Posterior vena cava (tissue), 2 donors: Measurements from ENCODE around the gene PCBP1. TPM values are rescaled to one million over a fixed set of nuclear protein-coding genes. Genes with fewer than 3 reads are reported as not detected.

Experiments used
- DNase-seq: peaks from one replicate; pipeline ENCODE4 v3.0.0-alpha.2; 2020; ENCODE audit warnings: low spot score
- intact Hi-C, 2 donors: fragments of 100-400 bp; cut with DNase I; formaldehyde crosslinking; loops; one replicate each; pipeline versions ENCODE4 v1.14.1 to v1.14.2; 2022 to 2023
- total RNA-seq, 2 donors: library from RNA; stranded (reverse); fragmentation: NEBNext Ultra II Directional; extraction: Animal tissue kit (Norgen Biotek cat#: 25700); gene quantifications; one replicate each; pipeline ENCODE4 v1.2.1, GENCODE V29; 2021
- donor health status: DM: yes; HTN: yes; CAD: no.
- donor health status: DM: yes; HTN: yes; CAD: no.

Gene PCBP1
- total RNA-seq, 2 donors from 2014 or later: 238 to 269 TPM

DNA sequence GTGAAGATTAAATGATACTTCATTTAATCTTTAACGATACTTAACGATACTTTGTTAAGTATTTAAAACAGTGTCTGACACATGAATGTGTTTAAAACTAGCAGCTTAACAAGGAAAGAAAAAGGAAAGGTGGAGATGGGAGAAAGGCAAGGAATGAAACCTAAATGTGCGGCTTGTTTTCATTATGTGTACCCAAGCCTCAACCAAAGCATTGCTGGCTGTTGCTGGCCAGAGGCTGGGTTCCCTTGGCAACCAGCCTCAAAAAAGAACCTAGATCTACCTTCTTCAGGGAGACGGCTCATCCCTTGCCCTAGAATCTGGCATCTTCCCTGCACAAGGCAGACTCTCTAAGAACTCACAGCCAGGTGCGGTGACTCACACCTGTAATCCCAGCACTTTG, 13.8 kb upstream of the PCBP1 start:
- intact Hi-C loops: no loop called here
- no peak for DNase-seq

DNA sequence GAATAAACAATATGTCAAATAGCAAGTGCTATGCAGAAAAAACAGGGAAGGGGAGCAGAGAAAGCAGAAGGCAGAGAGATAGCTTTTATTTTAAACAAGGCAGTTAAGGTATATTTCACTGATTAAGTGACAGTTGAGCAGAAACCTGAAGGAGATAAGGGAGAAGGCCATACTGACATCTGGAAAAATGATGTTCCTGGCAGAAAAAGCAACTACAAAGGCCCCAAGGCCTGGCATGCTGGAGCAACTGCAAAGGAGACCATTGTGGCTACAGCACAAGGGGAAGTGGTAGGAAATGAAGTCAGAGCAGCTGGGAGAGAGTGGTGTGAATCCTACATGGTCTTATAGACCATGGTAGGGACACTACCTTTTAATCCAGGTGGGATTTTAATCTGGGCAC, 8.9 kb upstream of the PCBP1 start:
- DNase-seq: no peak
- intact Hi-C loops: no loop called here

DNA sequence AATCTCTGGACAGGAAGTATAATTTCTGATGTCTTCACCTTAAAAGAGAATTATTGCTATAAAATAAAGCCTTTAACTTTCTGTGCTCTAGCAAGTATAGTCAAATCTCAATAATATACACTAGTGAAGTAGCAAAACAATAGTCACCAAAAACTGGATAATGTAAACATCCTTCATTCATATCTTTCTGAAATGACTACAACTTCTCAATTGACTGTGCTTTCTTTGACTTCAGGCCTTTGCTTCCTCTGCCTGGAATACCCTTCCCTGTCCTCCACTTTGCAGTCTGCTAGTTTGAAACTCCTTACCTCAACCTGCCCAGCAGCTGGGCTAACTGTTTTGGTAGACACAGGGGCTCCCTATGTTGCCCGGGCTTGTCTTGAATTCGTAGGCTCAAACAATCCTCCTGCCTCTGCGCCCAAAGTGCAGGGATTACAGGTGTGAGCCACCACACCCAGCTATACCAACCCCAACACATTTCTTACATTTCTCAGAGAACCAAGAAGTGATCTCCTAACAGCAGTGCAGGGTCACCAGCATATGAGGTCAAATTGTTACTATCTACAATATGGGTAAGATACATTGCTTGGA, 6.6 kb upstream of the PCBP1 start:
- DNase-seq: no peak
- intact Hi-C loops: loop anchor here in 1 of 2 donors (10.0 kb wide), 1 partner anchor 166 kb away; the partner anchor contains the start of gene MXD1

DNA sequence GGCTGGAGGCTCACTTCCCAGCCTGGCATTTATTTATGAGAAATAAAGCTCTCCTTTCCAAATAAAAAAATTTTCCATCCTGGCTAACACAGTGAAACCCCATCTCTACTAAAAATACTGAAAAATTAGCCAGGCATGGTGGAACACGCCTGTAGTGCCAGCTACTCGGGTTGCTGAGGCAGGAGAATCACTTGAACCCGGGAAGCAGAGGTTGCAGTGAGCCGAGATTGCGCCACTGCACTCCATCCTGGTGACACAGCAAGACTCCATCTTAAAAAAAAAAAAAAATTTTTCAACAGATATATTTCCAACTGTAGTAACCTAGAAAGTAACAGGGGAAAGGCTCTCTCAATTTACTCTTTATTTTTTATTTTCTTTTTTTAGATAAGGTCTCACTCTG, 6.1 kb upstream of the PCBP1 start:
- intact Hi-C loops: loop anchor here in 1 of 2 donors (10.0 kb wide), 1 partner anchor 166 kb away; the partner anchor contains the start of gene MXD1
- DNase-seq: no peak

DNA sequence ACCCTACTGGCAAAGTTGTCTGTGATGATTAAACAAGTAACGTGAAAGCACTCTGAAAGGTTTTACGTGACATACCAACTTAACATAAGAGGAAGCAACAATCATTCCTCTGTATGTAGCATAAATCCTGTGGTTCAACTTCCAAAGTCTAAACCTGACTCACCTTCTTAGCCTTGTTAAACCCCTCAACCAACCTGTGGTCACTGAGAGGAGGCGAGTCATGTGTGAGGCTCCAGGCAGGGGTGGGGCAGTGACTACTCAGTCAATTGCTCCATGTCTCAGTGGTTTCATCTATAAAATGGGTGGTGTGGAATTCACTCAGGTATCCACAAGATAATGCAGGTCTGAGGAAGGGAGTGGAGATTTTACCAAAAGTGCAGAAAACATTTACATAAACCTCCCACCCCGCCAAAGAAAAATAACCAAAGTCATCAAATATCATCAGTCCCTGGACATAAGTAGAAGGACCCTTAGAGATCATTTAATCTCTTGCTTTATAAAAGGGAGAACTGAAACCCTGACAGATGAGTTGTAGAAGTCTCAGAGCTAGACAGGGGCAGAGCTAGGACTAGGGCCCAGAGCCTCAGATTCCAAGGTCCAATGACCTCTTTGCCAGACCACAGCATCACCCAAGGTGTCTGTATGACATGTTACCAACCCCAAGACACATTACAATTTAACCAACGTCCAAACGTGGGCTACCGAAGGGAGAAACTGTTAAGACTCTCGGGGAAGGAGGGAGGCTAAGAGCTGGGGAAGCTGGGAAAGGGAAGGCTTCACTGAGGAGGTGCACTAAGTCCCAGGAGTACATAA, 3.7 kb upstream of the PCBP1 start:
- DNase-seq: no peak
- intact Hi-C loops: loop anchor here in 1 of 2 donors (10.0 kb wide), 1 partner anchor 169 kb away; the partner anchor contains the start of gene MXD1

DNA sequence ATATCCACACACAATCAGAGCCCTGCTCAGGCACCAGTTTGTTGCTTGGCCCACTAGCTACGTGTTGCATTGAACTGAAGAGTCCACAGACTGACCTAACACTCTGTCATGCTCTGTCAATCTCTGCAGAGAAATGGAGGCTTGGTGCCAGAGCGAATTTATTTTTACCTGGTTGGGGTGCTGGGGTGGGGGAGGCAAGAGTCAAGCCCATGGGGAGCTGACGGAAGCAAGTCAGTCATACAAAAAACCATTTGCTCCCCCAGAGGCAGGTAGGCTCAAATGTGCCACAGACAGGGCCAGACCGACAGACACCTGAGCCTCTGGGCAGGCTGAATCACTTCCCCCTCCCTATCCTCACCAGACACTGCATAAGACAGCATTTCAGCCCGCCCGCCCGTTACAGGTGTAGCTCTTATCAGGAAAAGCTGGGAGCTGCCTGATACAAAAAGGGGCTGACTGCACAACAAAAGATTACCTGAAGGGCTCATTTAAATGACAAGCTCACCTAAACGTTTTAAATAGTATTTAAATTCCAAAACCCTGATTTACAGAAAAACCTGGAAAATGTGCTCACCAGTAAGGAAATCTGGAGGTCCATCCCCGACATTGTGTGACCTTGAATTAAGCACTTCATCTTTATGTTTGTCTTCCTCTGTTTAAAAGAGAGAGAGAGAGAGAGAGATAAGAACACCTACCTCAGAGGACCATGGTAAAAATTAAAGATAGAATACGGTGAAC, 2.1 kb upstream of the PCBP1 start:
- intact Hi-C loops: loop anchor here (5.0 to 10.0 kb wide), 3 partner anchors 37 to 170 kb away; partner anchors contain the start of gene MXD1 (in 1 of the 2)
- DNase-seq: no peak

DNA sequence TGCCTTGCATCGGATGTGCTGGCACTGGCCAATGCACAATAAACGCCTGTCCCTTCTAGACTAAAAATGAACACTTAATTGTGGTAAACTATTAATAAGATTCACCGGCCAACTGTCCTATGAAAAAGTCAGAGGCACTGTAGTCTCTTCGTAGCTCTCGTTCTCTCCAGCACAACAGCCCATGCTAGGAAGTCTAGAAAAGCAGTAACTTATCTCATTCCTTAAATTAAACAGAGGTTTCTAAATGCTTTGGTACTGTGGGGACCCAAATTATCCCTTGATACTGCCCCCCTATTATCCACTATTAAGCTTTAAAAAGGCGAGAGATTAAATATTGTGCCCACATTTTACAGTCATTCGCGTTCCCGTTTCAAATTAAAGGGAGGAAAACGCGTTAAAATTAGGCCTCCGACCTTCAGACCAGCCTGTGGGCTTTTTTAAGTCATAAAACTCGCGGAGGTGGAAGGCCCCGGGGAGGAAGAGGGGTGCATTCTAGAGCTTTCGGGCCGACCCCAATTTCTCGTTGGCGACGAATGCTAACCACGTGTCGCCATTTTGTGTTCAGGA, 1.5 kb upstream of the PCBP1 start:
- intact Hi-C loops: loop anchor here (1.0 to 10.0 kb wide), 4 partner anchors 37 to 171 kb away; partner anchors contain the start of gene MXD1 (in 1 of the 2)
- DNase-seq: no peak

- intact Hi-C loops: loop anchor here (1.0 to 10.0 kb wide), 4 partner anchors 36 to 172 kb away; partner anchors contain the start of gene MXD1 (in 1 of the 2)
- DNase-seq: peak; percentile 95
Measured at GRCh38 chr2:70086278-70086837, 919 bp upstream of the PCBP1 start.

DNA sequence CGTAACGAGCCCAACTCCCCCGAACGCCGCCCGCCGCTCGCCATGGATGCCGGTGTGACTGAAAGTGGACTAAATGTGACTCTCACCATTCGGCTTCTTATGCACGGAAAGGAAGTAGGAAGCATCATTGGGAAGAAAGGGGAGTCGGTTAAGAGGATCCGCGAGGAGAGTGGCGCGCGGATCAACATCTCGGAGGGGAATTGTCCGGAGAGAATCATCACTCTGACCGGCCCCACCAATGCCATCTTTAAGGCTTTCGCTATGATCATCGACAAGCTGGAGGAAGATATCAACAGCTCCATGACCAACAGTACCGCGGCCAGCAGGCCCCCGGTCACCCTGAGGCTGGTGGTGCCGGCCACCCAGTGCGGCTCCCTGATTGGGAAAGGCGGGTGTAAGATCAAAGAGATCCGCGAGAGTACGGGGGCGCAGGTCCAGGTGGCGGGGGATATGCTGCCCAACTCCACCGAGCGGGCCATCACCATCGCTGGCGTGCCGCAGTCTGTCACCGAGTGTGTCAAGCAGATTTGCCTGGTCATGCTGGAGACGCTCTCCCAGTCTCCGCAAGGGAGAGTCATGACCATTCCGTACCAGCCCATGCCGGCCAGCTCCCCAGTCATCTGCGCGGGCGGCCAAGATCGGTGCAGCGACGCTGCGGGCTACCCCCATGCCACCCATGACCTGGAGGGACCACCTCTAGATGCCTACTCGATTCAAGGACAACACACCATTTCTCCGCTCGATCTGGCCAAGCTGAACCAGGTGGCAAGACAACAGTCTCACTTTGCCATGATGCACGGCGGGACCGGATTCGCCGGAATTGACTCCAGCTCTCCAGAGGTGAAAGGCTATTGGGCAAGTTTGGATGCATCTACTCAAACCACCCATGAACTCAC, 673 bp downstream of the PCBP1 start:
- intact Hi-C loops: loop anchor here (5.0 to 10.0 kb wide), 3 partner anchors 34 to 173 kb away; partner anchors contain the start of gene MXD1 (in 1 of the 2)
- peak; percentile 88 for DNase-seq

- no peak for DNase-seq
- intact Hi-C loops: loop anchor here (5.0 to 10.0 kb wide), 3 partner anchors 34 to 174 kb away; partner anchors contain the start of gene MXD1 (in 1 of the 2)
Measured at GRCh38 chr2:70088598-70089219, 1.4 kb downstream of the PCBP1 start.

- DNase-seq: no peak
- intact Hi-C loops: loop anchor here (5.0 to 10.0 kb wide), 3 partner anchors 33 to 175 kb away; partner anchors contain the start of gene MXD1 (in 1 of the 2)
Measured at GRCh38 chr2:70089220-70089982, 2.1 kb downstream of the PCBP1 start.

GRCh38 chr2:70089983-70090525, 2.8 kb downstream of the PCBP1 start:
- no peak for DNase-seq
- intact Hi-C loops: loop anchor here (1.0 to 10.0 kb wide), 4 partner anchors 32 to 175 kb away; partner anchors contain the start of gene MXD1 (in 1 of the 2)

DNA sequence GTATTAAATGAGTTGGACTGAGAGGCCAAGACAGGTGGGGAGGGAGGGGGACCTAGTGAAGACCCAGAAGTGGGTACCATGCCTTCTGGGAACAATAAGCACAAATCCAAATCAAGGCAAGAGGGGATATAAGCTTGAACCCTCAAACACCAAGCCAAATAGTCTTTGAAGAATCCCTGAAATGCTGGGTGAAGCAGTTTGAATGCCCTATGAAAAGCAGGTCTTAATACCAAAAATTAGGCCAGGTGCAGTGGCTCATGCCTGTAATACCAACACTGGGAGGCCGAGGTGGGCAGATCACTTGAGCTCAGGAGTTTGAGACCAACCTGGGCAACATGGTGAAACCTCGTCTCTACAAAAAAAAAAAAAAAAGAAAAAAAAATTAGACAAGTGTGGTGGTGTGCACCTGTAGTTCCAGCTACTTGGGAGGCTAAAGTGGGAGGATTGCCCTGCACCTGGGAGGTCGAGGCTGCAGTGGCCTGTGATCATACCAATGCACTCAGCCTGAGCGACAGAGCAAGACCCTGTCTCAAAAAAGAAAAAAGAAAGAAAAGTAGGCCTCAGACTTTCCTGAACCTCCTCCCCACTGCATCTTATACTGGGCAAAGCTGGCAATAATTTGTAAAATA, 3.5 kb downstream of the PCBP1 start:
- DNase-seq: no peak
- intact Hi-C loops: loop anchor here in 1 of 2 donors (1.0 kb wide), 1 partner anchor 51 kb away; no protein-coding TSS in a partner anchor

- intact Hi-C loops: no loop called here
- no peak for DNase-seq
Measured at GRCh38 chr2:70091364-70091763, 4.1 kb downstream of the PCBP1 start.

DNA sequence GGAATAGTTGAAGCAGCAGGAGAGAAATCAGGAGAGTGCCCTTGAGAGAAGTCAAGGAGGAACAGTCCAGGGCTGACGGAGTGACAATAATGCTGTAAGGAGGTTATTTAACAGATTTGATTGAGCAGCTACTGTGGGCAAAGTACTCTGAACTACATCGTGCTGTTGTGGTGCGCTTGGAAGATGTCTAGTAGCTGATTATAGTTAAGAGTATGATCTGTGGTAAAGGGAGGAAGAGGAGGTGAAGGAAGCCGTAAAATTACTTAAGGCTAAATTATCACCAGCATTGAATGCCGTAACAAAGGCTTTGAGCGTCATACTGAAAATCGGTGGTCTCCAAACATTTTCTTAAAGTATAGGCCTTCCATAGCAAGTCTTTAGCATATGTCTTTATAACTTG, 4.5 kb downstream of the PCBP1 start:
- DNase-seq: no peak
- intact Hi-C loops: no loop called here
